CD4-positive, alpha-beta T cell (primary cell): ENCODE results near the gene RNF128. TPM values are rescaled to one million over a fixed set of nuclear protein-coding genes. Genes with fewer than 3 reads are reported as not detected.

Experiments
- ATAC-seq: fragments of 200-7000 bp; cut with Tn5 transposase; one replicate; pipeline ENCODE4 v1.10.0; 2022; ENCODE audit warnings: mild to moderate bottlenecking; ENCODE audit not compliant: poor library complexity
- CTCF ChIA-PET: fragments of 350-600 bp; sonication (Branson Sonifier 250); formaldehyde crosslinking; loops from one replicate; lab custom pipeline; 2021; ENCODE audit warnings: antibody characterized with exemption, inconsistent platforms; lab: Charles Lee
- POLR2A ChIA-PET: fragments of 350-600 bp; sonication (Branson Sonifier 250); formaldehyde crosslinking; loops from one replicate; lab custom pipeline; 2021; ENCODE audit warnings: antibody characterized with exemption, inconsistent platforms; lab: Charles Lee
- DNase-seq, 14 experiments: peaks; one replicate each; pipeline ENCODE4 v3.0.0-alpha.2; 2013 to 2020; ENCODE audit warnings: mixed read lengths in 2 of 14
- H3K27ac ChIP-seq, 2 donors: one replicate each; pipeline versions ENCODE4 v1.5.1 to v1.7.0; 2013; ENCODE audit warnings: low read length in 2 of 2, low read depth in 1 of 2, mild to moderate bottlenecking in 1 of 2
- H3K27me3 ChIP-seq, 2 experiments: 1 replicate in 1 of 2; 2 replicates in 1 of 2; pipeline versions ENCODE4 v1.6.1 to v1.7.0; 2013; ENCODE audit warnings: low read length in 2 of 2, control low read depth in 1 of 2, mild to moderate bottlenecking in 1 of 2, moderate library complexity in 1 of 2; ENCODE audit not compliant: insufficient read depth in 2 of 2, control insufficient read depth in 1 of 2
- H3K36me3 ChIP-seq: one replicate; pipeline ENCODE4 v1.6.1; 2013; ENCODE audit warnings: low read length, control low read depth; ENCODE audit not compliant: insufficient read depth
- H3K4me1 ChIP-seq: one replicate; pipeline ENCODE4 v1.6.1; 2013; ENCODE audit warnings: low read length, control low read depth; ENCODE audit not compliant: insufficient read depth
- H3K4me3 ChIP-seq: one replicate; pipeline ENCODE4 v1.5.1; 2013; ENCODE audit warnings: mild to moderate bottlenecking, low read length, moderate library complexity
- H3K9me3 ChIP-seq, 2 experiments: 1 replicate in 1 of 2; 2 replicates in 1 of 2; pipeline versions ENCODE4 v1.6.1 to v1.7.0; 2013; ENCODE audit warnings: low read length in 2 of 2, mild to moderate bottlenecking in 2 of 2, control low read depth in 1 of 2, moderate library complexity in 1 of 2; ENCODE audit not compliant: control insufficient read depth in 1 of 2, insufficient read depth in 1 of 2
- H3K27ac Mint-ChIP-seq: one replicate; pipeline ENCODE4 v1.8.0; 2020; ENCODE audit warnings: mixed read lengths
- H3K27me3 Mint-ChIP-seq: one replicate; pipeline ENCODE4 v1.8.0; 2021; ENCODE audit warnings: mixed read lengths
- H3K36me3 Mint-ChIP-seq: one replicate; pipeline ENCODE4 v1.8.0; 2021; ENCODE audit warnings: low read depth, mixed read lengths
- H3K4me1 Mint-ChIP-seq: one replicate; pipeline ENCODE4 v1.8.0; 2021; ENCODE audit warnings: low read depth, mixed read lengths
- H3K4me3 Mint-ChIP-seq: one replicate; pipeline ENCODE4 v1.8.0; 2020; ENCODE audit warnings: mild to moderate bottlenecking, mixed read lengths
- H3K9me3 Mint-ChIP-seq: one replicate; pipeline ENCODE4 v1.8.0; 2020; ENCODE audit warnings: mixed read lengths
- CTCF ChIP-seq: fragments of 200-600 bp; IDR thresholded peaks from one replicate; pipeline ENCODE4 v1.8.0; 2022; ENCODE audit warnings: antibody characterized with exemption, mild to moderate bottlenecking
- intact Hi-C, 2 experiments: fragments of 100-400 bp; cut with DNase I in 1 of 2; cut with micrococcal nuclease in 1 of 2; formaldehyde crosslinking; loops; one replicate each; pipeline versions ENCODE4 v1.15.1 to v1.9.0; 2023 to 2025; cut with DNase I, micrococcal nuclease
- polyA plus RNA-seq, 2 donors: library from polyadenylated mRNA; unstranded; fragments of 120-200 nt; gene quantifications; one replicate each; pipeline ENCODE4 v1.2.1, GENCODE V29; 2013
- total RNA-seq, 174 experiments: library from RNA in 2 of 174; stranded (reverse) in 2 of 174; gene quantifications; one replicate each; pipeline ENCODE4 v1.2.3 and lab custom pipeline; 2021 to 2026

The RNF128 gene
- total RNA-seq (not detected), total RNA-seq (lab: John Stamatoyannopoulos, UW) (0 to 0.27 (median 0) reads per million in 172 experiments)
- not detected for polyA plus RNA-seq (2013, experiment 1 of 2)
- polyA plus RNA-seq (2013, experiment 2 of 2), result 0.04 TPM

- intact Hi-C loops, result no loop called here
- no peaks in the 10 kb centered on the region for H3K9me3 ChIP-seq
- DNase-seq, result peak in 6 of 14 experiments; percentile 1 to 37 (median 12)
- peaks cover 7% of the 10 kb centered on the region for H3K4me1 Mint-ChIP-seq
- no peak for TF ChIP-seq CTCF
- peaks cover 0 to 23% of the 10 kb centered on the region in 2 experiments for H3K27me3 ChIP-seq
- ChIA-PET POLR2A (no interaction called here), CTCF (no interaction called here)
- H3K9me3 Mint-ChIP-seq, result no peaks in the 10 kb centered on the region
- H3K27ac Mint-ChIP-seq, result no peak within 1 kb of the TSS
- peaks cover 5% of the 10 kb centered on the region for H3K4me1 ChIP-seq
- no peaks in the 10 kb centered on the region for H3K36me3 Mint-ChIP-seq
- H3K27me3 Mint-ChIP-seq, result peaks cover 53% of the 10 kb centered on the region
- H3K36me3 ChIP-seq, result no peaks in the 10 kb centered on the region
- peak within 1 kb of the TSS; percentile 31 for H3K4me3 ChIP-seq
- no peak for ATAC-seq
- H3K4me3 Mint-ChIP-seq, result peak within 1 kb of the TSS; percentile 80
- no peak within 1 kb of the TSS for H3K27ac ChIP-seq
These were observed at the start of gene RNF128 for GRCh38 chrX:106726485-106727437. RNF128 (plus strand) TSS chrX:106726701; CDS start chrX:106726914, 213 bp downstream.

- Mint-ChIP-seq H3K36me3 (no peaks in the 10 kb centered on the region), H3K27me3 (no peaks in the 10 kb centered on the region), H3K27ac (no peak overlapping the region), H3K4me3 (no peak overlapping the region), H3K9me3 (no peaks in the 10 kb centered on the region), H3K4me1 (no peaks in the 10 kb centered on the region)
- ChIA-PET POLR2A (no interaction called here), CTCF (no interaction called here)
- Histone ChIP-seq H3K27me3 (peaks cover 0 to 2% of the 10 kb centered on the region in 2 experiments), H3K4me3 (no peak overlapping the region), H3K4me1 (no peaks in the 10 kb centered on the region), H3K9me3 (peaks cover 0 to 3% of the 10 kb centered on the region in 2 experiments), H3K36me3 (no peaks in the 10 kb centered on the region), H3K27ac (no peak overlapping the region)
- intact Hi-C loops, result no loop called here
- ATAC-seq (no peak), DNase-seq (no peak)
- TF ChIP-seq CTCF, result no peak
These were observed 45.8 kb upstream of the RNF128 start for GRCh38 chrX:106680716-106681115.

- Histone ChIP-seq H3K4me3 (no peak overlapping the region), H3K9me3 (peaks cover 0 to 3% of the 10 kb centered on the region in 2 experiments), H3K36me3 (no peaks in the 10 kb centered on the region), H3K4me1 (no peaks in the 10 kb centered on the region), H3K27me3 (peaks cover 0 to 2% of the 10 kb centered on the region in 2 experiments), H3K27ac (no peak overlapping the region)
- intact Hi-C loops, result no loop called here
- Mint-ChIP-seq H3K9me3 (no peaks in the 10 kb centered on the region), H3K27ac (no peak overlapping the region), H3K4me1 (no peaks in the 10 kb centered on the region), H3K27me3 (no peaks in the 10 kb centered on the region), H3K4me3 (no peak overlapping the region), H3K36me3 (no peaks in the 10 kb centered on the region)
- no peak for ATAC-seq
- ChIA-PET CTCF (no interaction called here), POLR2A (no interaction called here)
- TF ChIP-seq CTCF, result no peak
- DNase-seq, result no peak
These were observed 42.3 kb upstream of the RNF128 start for GRCh38 chrX:106684207-106684606.
